IPS-NIHi11 (cell line): ENCODE results near the gene JARID2.

ENCODE experiments used
- DNase-seq: peaks from one replicate; pipeline ENCODE4 v3.0.0; 2012; ENCODE audit warnings: mixed read lengths, low spot score

Gene JARID2

GRCh38 chr6:15376900-15377487, 131.1 kb downstream of the JARID2 start:
- DNase-seq = no peak

- no peak for DNase-seq
Observed at GRCh38 chr6:15378272-15378671, 132.4 kb downstream of the JARID2 start.

- no peak for DNase-seq
Observed at GRCh38 chr6:15378866-15379265, 133.0 kb downstream of the JARID2 start.

- DNase-seq = no peak
Observed at GRCh38 chr6:15380351-15380750, 134.5 kb downstream of the JARID2 start.

- no peak for DNase-seq
Observed at GRCh38 chr6:15382089-15382488, 136.2 kb downstream of the JARID2 start.

GRCh38 chr6:15382712-15383111, 136.8 kb downstream of the JARID2 start:
- no peak for DNase-seq

GRCh38 chr6:15384901-15385300, 139.0 kb downstream of the JARID2 start:
- DNase-seq = no peak

- no peak for DNase-seq
Observed at GRCh38 chr6:15385521-15385920, 139.7 kb downstream of the JARID2 start.

GRCh38 chr6:15386110-15386755, 140.4 kb downstream of the JARID2 start:
- no peak for DNase-seq

GRCh38 chr6:15386756-15387112, 140.9 kb downstream of the JARID2 start:
- DNase-seq = no peak

GRCh38 chr6:15387118-15387517, 141.2 kb downstream of the JARID2 start:
- DNase-seq = no peak

GRCh38 chr6:15389084-15389764, 143.4 kb downstream of the JARID2 start:
- DNase-seq = no peak

GRCh38 chr6:15389765-15390723, 144.2 kb downstream of the JARID2 start:
- DNase-seq = peak; percentile 66

GRCh38 chr6:15391500-15391899, 145.6 kb downstream of the JARID2 start:
- DNase-seq = no peak

- no peak for DNase-seq
Observed at GRCh38 chr6:15392182-15392581, 146.3 kb downstream of the JARID2 start.

- DNase-seq = no peak
Observed at GRCh38 chr6:15393605-15394004, 147.7 kb downstream of the JARID2 start.

GRCh38 chr6:15395087-15395486, 149.2 kb downstream of the JARID2 start:
- DNase-seq = no peak

- no peak for DNase-seq
Observed at GRCh38 chr6:15396808-15397207, 150.9 kb downstream of the JARID2 start.

GRCh38 chr6:15398633-15399275, 152.9 kb downstream of the JARID2 start:
- DNase-seq = no peak

- DNase-seq = peak; percentile 44
Observed at GRCh38 chr6:15399641-15400470, 154.0 kb downstream of the JARID2 start.

GRCh38 chr6:15400572-15401004, 154.7 kb downstream of the JARID2 start:
- peak; percentile 37 for DNase-seq
